ENCODE data around the gene VIPR2.
A peak's percentile ranks its signal among the peaks of the same experiment; 100 is the strongest.
"Not testable (repeated sequence)": the region's sequence is repeated elsewhere in the genome, so short reads cannot be mapped to it uniquely, and the experiment has no call there.

Gene VIPR2

GRCh38 chr7:159013181-159013690 is 131.4 kb downstream of the VIPR2 start:
- no peak for DNase-seq (ENCODE audit: low read depth)
- no peaks in the 10 kb centered on the region for H3K36me3 ChIP-seq (ENCODE audit: control insufficient read depth, insufficient read depth, low read length, severe bottlenecking)

GRCh38 chr7:159012353-159013069 is 132.2 kb downstream of the VIPR2 start:
- DNase-seq (ENCODE audit: low read depth): peak; percentile 3
- Histone ChIP-seq H3K27me3 (replicated peaks; ENCODE audit: control insufficient read depth, insufficient read depth, low read length) (peaks cover 13% of the 10 kb centered on the region), H3K9ac (ENCODE audit: low read length) (no peak overlapping the region), H3K9me3 (ENCODE audit: control insufficient read depth, low read length) (no peaks in the 10 kb centered on the region), H3K4me3 (ENCODE audit: low read length) (no peak overlapping the region), H3K4me1 (ENCODE audit: control insufficient read depth, insufficient read depth, low read length) (peaks cover 9% of the 10 kb centered on the region), H3K36me3 (ENCODE audit: control insufficient read depth, insufficient read depth, low read length, severe bottlenecking) (no peaks in the 10 kb centered on the region)

More at GRCh38 chr7:159013181-159013690, 131.4 kb downstream of the VIPR2 start:
- Histone ChIP-seq H3K4me1 (ENCODE audit: control insufficient read depth, insufficient read depth, low read length) (peaks cover 9% of the 10 kb centered on the region), H3K9ac (ENCODE audit: low read length) (no peak overlapping the region), H3K4me3 (ENCODE audit: low read length) (no peak overlapping the region), H3K9me3 (ENCODE audit: control insufficient read depth, low read length) (no peaks in the 10 kb centered on the region), H3K27me3 (replicated peaks; ENCODE audit: control insufficient read depth, insufficient read depth, low read length) (peaks cover 13% of the 10 kb centered on the region)

- no peaks in the 10 kb centered on the region for H3K36me3 ChIP-seq (ENCODE audit: control insufficient read depth, insufficient read depth, low read length, severe bottlenecking)
- no peaks in the 10 kb centered on the region for H3K9me3 ChIP-seq (ENCODE audit: control insufficient read depth, low read length)
- peaks cover 13% of the 10 kb centered on the region for H3K27me3 ChIP-seq (replicated peaks; ENCODE audit: control insufficient read depth, insufficient read depth, low read length)
- peaks cover 9% of the 10 kb centered on the region for H3K4me1 ChIP-seq (ENCODE audit: control insufficient read depth, insufficient read depth, low read length)
- no peak for DNase-seq (ENCODE audit: low read depth)
- H3K4me3 ChIP-seq (ENCODE audit: low read length): no peak overlapping the region
- H3K9ac ChIP-seq (ENCODE audit: low read length): no peak overlapping the region
These were observed 133.0 kb downstream of the VIPR2 start for GRCh38 chr7:159011722-159012022.

- H3K27me3 ChIP-seq (replicated peaks; ENCODE audit: control insufficient read depth, insufficient read depth, low read length): peaks cover 13% of the 10 kb centered on the region
- no peaks in the 10 kb centered on the region for H3K36me3 ChIP-seq (ENCODE audit: control insufficient read depth, insufficient read depth, low read length, severe bottlenecking)
- H3K9ac ChIP-seq (ENCODE audit: low read length): no peak overlapping the region
- no peak for DNase-seq (ENCODE audit: low read depth)
- no peak overlapping the region for H3K4me3 ChIP-seq (ENCODE audit: low read length)
- peaks cover 9% of the 10 kb centered on the region for H3K4me1 ChIP-seq (ENCODE audit: control insufficient read depth, insufficient read depth, low read length)
- H3K9me3 ChIP-seq (ENCODE audit: control insufficient read depth, low read length): no peaks in the 10 kb centered on the region
These were observed 133.5 kb downstream of the VIPR2 start for GRCh38 chr7:159010937-159011721.

GRCh38 chr7:159010411-159010810 is 134.3 kb downstream of the VIPR2 start:
- H3K9ac ChIP-seq (ENCODE audit: low read length): no peak overlapping the region
- no peak for DNase-seq (ENCODE audit: low read depth)
- peaks cover 13% of the 10 kb centered on the region for H3K27me3 ChIP-seq (replicated peaks; ENCODE audit: control insufficient read depth, insufficient read depth, low read length)
- no peak overlapping the region for H3K4me3 ChIP-seq (ENCODE audit: low read length)
- H3K36me3 ChIP-seq (ENCODE audit: control insufficient read depth, insufficient read depth, low read length, severe bottlenecking): no peaks in the 10 kb centered on the region
- no peaks in the 10 kb centered on the region for H3K9me3 ChIP-seq (ENCODE audit: control insufficient read depth, low read length)
- H3K4me1 ChIP-seq (ENCODE audit: control insufficient read depth, insufficient read depth, low read length): peaks cover 4% of the 10 kb centered on the region

- no peak overlapping the region for H3K4me3 ChIP-seq (ENCODE audit: low read length)
- no peaks in the 10 kb centered on the region for H3K4me1 ChIP-seq (ENCODE audit: control insufficient read depth, insufficient read depth, low read length)
- DNase-seq (ENCODE audit: low read depth): no peak
- no peak overlapping the region for H3K9ac ChIP-seq (ENCODE audit: low read length)
- H3K36me3 ChIP-seq (ENCODE audit: control insufficient read depth, insufficient read depth, low read length, severe bottlenecking): no peaks in the 10 kb centered on the region
- H3K27me3 ChIP-seq (replicated peaks; ENCODE audit: control insufficient read depth, insufficient read depth, low read length): peaks cover 13% of the 10 kb centered on the region
- no peaks in the 10 kb centered on the region for H3K9me3 ChIP-seq (ENCODE audit: control insufficient read depth, low read length)
These were observed 134.7 kb downstream of the VIPR2 start for GRCh38 chr7:159009951-159010350.

- DNase-seq (ENCODE audit: low read depth): no peak
- no peaks in the 10 kb centered on the region for H3K4me1 ChIP-seq (ENCODE audit: control insufficient read depth, insufficient read depth, low read length)
- no peak overlapping the region for H3K9ac ChIP-seq (ENCODE audit: low read length)
- H3K4me3 ChIP-seq (ENCODE audit: low read length): no peak overlapping the region
- peaks cover 15% of the 10 kb centered on the region for H3K27me3 ChIP-seq (replicated peaks; ENCODE audit: control insufficient read depth, insufficient read depth, low read length)
- no peaks in the 10 kb centered on the region for H3K9me3 ChIP-seq (ENCODE audit: control insufficient read depth, low read length)
- H3K36me3 ChIP-seq (ENCODE audit: control insufficient read depth, insufficient read depth, low read length, severe bottlenecking): no peaks in the 10 kb centered on the region
These were observed 136.2 kb downstream of the VIPR2 start for GRCh38 chr7:159008417-159008816.

- H3K4me1 ChIP-seq (ENCODE audit: control insufficient read depth, insufficient read depth, low read length): no peaks in the 10 kb centered on the region
- H3K27me3 ChIP-seq (replicated peaks; ENCODE audit: control insufficient read depth, insufficient read depth, low read length): peaks cover 15% of the 10 kb centered on the region
- DNase-seq (ENCODE audit: low read depth): no peak
- H3K9me3 ChIP-seq (ENCODE audit: control insufficient read depth, low read length): no peaks in the 10 kb centered on the region
- no peak overlapping the region for H3K4me3 ChIP-seq (ENCODE audit: low read length)
- no peaks in the 10 kb centered on the region for H3K36me3 ChIP-seq (ENCODE audit: control insufficient read depth, insufficient read depth, low read length, severe bottlenecking)
- H3K9ac ChIP-seq (ENCODE audit: low read length): no peak overlapping the region
These were observed 136.7 kb downstream of the VIPR2 start for GRCh38 chr7:159007996-159008389.

- Histone ChIP-seq H3K9ac (ENCODE audit: low read length) (no peak overlapping the region), H3K9me3 (ENCODE audit: control insufficient read depth, low read length) (no peaks in the 10 kb centered on the region), H3K27me3 (replicated peaks; ENCODE audit: control insufficient read depth, insufficient read depth, low read length) (peaks cover 15% of the 10 kb centered on the region), H3K4me1 (ENCODE audit: control insufficient read depth, insufficient read depth, low read length) (no peaks in the 10 kb centered on the region), H3K4me3 (ENCODE audit: low read length) (no peak overlapping the region), H3K36me3 (ENCODE audit: control insufficient read depth, insufficient read depth, low read length, severe bottlenecking) (no peaks in the 10 kb centered on the region)
- no peak for DNase-seq (ENCODE audit: low read depth)
These were observed 137.2 kb downstream of the VIPR2 start for GRCh38 chr7:159007364-159007995.

- peak overlapping the region; percentile 33 for H3K4me3 ChIP-seq (ENCODE audit: low read length)
- H3K36me3 ChIP-seq (ENCODE audit: control insufficient read depth, insufficient read depth, low read length, severe bottlenecking): no peaks in the 10 kb centered on the region
- H3K27me3 ChIP-seq (replicated peaks; ENCODE audit: control insufficient read depth, insufficient read depth, low read length): peaks cover 15% of the 10 kb centered on the region
- H3K9ac ChIP-seq (ENCODE audit: low read length): no peak overlapping the region
- no peak for DNase-seq (ENCODE audit: low read depth)
- H3K4me1 ChIP-seq (ENCODE audit: control insufficient read depth, insufficient read depth, low read length): no peaks in the 10 kb centered on the region
- H3K9me3 ChIP-seq (ENCODE audit: control insufficient read depth, low read length): no peaks in the 10 kb centered on the region
These were observed 138.0 kb downstream of the VIPR2 start for GRCh38 chr7:159006610-159007130.

GRCh38 chr7:159006022-159006609 is 138.6 kb downstream of the VIPR2 start:
- H3K4me1 ChIP-seq (ENCODE audit: control insufficient read depth, insufficient read depth, low read length); DNase-seq (ENCODE audit: low read depth): not testable (repeated sequence)
- peaks cover 15% of the 10 kb centered on the region for H3K27me3 ChIP-seq (replicated peaks; ENCODE audit: control insufficient read depth, insufficient read depth, low read length)

More at GRCh38 chr7:159006022-159006609, 138.6 kb downstream of the VIPR2 start:
- not testable (repeated sequence) for H3K9me3 ChIP-seq (ENCODE audit: control insufficient read depth, low read length); H3K9ac ChIP-seq (ENCODE audit: low read length); H3K36me3 ChIP-seq (ENCODE audit: control insufficient read depth, insufficient read depth, low read length, severe bottlenecking); H3K4me3 ChIP-seq (ENCODE audit: low read length)

Measured in adipocyte (in vitro differentiated cells).